HS-27A (cell line): ENCODE measurements around the gene EFTUD2.
"Not testable (repeated sequence)": the region's sequence is repeated elsewhere in the genome, so short reads cannot be mapped to it uniquely, and the experiment has no call there.

Experiments used
- DNase-seq: peaks from one replicate; pipeline ENCODE4 v3.0.0-alpha.2; 2012; ENCODE audit warnings: low read depth, missing footprints

EFTUD2 gene

GRCh38 chr17:44899074-44899782 is at the start of gene EFTUD2:
TSS of gene EFTUD2 (minus strand) at chr17:44899445. CDS start at chr17:44894521, 4,924 bp downstream.
- no peak for DNase-seq

DNA sequence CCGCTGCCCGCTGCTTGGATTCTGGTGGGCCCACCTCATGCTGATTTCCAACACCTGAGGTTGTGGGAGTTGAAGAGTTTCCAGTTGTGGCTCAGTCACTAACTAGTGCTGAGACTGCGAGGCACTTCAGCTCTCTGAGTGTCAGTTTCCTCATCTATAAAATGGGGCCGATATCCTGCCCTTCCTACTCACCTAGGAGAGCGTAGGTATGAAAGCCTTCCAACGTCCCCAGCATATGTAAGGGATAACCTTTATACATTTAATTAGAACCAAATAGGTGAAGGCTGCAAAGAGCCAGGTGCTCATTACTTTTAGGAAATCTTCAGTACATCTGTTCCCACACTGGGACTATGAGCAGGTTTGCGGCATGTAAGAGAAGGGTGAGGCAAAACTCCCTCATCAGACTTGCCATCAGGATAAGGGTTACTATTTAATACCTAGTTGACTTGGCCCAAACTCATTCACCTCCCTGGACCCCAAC is 49.1 kb upstream of the EFTUD2 start:
- no peak for DNase-seq

DNA sequence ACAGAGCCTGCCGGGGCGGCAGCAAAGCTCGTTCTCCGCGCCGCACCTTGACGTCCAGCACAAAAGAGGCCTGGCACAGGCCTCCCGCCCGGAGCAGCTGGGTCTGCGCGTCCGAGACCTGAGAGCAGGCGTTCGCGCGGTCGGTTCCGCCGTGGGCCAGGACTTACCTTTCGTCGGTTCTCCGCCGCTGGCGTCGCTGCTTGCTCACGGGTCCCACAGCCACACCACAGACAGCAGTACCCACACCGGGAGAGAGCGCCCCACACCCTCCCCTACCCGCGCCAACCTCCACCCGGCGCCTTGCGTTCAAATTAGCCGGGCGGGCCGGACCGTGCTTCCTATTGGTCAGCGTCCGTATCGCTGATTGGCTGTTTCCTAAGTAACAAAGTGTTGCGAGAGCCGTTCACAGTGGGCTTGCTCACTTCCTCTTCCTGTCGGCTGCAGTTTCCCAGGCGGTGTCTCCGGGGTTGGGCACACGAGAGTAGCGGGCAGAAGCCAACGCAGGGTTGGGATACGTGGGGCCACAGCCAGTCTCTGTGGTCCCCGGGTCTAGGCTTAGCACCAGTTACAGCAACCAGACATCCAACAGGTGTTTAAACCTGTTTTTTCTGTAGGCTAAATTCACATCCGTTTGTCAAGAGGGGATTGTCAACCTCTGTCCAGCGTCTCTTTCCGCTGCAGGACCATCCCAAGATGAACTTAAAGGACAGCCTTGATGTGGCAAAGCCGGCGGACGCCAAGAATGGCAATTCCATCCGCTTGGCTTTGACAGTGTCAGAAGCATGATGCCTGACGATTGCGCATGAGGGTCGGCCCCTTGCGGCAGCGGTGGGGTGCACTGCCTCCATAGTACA is 48.4 kb upstream of the EFTUD2 start, which contains the start of gene KIF18B:
Gene KIF18B (minus strand): TSS at position 313 of the 854 bp plus-strand sequence. CDS start 11,429 bp downstream, outside the sequence.
- peak; percentile 80 for DNase-seq

- DNase-seq = not testable (repeated sequence)
Measured at GRCh38 chr17:44945652-44946051, 46.4 kb upstream of the EFTUD2 start.

DNA sequence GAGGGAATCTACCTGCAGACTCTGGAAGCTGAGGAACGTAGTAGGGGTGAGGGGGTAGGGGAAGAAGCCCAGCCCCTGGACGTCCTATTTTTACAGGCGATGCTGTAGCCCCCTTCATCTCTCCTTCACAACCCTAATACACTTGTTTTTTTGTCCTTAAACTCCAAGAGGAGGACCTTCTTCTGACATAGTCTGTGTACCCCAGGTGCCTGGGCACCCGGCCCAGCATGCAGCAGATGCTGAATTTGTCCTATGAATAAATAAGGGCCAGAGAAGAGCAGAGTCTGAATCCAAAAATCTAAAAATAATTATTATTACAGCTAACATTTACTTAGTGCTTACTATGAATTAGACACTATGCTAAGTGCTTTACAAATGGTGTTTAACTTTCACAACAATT is 43.2 kb upstream of the EFTUD2 start:
- no peak for DNase-seq

DNA sequence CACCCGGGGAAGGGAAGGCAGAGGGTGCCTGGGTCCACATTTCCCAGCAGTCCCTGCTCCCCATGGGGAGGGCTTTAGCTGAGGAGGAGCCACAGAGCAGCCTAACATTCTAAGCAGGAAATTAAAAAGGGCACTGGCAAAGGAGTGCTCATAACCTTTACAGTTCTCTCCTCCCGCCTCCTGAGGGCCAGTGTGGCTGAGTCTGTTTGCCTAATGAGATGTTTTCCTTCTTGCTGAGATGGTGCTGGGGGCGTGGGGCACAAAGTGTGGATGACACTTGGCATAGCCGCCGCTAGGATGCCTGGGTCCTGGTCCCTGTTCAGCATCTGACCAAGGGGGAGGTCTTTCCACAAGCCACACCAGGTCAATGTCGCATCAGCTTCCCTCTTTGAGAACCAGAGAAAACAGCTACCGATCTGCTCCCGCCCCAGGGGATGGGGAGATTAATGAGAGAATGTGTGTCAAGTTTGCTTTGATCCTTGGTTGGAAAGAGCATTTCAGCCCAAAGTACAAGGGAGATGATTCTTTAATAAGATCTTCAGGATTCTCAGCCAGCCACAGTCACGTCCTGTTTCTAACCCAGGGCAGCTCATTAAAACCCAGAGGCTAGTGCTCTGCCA is 42.6 kb upstream of the EFTUD2 start:
- DNase-seq = no peak

GRCh38 chr17:44940768-44941167 is 41.5 kb upstream of the EFTUD2 start:
- no peak for DNase-seq

DNA sequence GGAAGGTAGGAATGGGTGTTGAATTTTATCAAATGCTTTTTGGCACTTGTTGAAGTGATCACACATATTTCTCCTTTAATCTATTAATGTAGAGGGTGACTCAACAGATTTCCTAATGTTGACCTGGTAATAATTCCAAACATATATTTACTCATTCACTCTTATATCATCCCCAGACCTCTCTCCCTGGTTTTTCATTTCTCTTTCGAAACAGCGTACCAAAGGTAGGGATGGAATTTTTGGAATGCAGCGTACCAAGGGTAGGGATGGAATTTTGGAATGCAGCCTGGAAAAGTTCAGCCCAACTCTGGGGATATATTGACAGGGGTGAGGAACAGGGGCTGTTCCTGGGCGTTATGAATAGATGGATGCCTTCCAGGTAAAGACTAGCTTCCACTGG is 41.1 kb upstream of the EFTUD2 start:
- no peak for DNase-seq

DNA sequence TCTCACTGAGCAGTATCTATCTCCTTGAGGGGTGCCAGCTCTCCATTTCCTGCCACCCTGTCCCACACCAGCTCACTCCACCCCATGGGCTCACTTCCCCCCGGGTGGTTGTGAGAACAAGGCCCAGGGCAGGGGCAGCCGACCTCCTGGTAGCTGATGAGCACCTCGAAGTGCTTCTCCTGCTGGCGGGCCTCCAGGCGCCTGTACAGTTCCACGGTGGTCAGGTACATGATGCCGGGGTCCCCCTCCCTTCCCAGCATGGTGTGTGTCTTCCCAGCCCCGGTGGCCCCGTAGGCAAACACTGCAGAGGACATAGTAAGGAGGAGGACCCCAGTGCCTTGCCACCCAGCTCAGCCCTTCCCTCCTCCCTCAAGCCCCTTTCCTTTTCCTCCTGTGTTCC is 35.9 kb upstream of the EFTUD2 start:
- no peak for DNase-seq

DNA sequence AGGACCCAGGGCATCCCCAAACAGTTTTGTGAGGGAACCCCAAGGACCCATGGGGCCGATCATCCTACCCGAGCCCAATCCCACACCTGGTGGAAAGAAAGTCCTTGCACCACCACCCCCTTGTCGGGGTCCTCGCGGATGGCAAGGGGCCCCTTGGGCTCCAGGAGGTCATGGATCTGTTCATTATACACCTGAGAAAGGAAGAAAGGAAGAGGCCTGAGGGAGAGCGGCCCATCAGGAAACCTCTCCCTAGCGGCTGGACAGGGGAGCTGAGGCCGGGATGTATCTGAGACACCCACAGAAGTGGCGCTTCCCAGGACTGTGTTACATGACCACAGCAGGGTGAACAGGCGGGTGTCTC is 35.5 kb upstream of the EFTUD2 start:
- DNase-seq = no peak

DNA sequence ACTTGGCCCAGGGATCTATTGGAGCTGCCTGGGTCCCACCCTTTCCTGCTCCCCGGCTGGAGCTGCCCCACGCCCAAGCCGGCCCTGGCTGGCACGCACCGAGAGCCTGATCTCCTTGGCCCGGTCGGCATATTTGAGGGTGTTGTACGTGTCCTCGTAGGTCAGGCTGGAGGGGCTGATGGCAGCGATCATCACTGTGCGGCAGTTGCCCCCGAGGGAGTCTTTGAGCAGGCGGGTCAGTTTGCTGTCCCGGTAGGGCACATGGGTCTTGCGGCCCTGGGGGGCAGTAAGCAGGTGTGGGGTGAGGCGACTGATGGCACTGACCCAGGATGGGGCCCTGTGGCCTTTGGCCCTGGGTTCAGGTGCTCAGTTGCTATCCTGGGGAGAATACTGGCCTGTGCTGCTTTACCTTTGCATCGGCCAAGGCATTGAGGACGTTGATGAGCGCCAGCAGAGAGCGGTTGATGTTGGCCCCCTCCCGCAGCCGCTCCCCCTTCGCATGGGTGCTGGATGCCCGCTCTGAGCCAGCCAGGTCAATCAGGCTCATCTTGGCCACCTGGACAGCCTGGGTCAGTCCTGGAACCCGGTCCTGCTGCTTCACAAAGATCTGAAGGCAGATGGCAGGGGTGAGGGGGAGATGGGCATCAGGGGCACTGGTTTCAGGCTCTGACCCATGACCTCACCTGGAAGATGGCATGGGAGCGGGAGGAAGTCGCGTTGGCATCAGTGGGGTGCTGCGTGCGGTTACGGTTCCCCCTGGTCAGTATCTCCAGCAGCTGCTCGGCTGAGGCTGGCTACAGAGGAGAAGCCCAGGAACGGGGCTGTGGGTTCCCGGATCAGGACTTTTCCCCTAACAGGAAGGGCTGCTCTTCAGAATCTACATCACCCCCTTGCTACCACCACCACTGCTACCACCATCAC is 34.8 kb upstream of the EFTUD2 start:
- DNase-seq = no peak

GRCh38 chr17:44932787-44933097 is 33.5 kb upstream of the EFTUD2 start:
- DNase-seq = no peak

DNA sequence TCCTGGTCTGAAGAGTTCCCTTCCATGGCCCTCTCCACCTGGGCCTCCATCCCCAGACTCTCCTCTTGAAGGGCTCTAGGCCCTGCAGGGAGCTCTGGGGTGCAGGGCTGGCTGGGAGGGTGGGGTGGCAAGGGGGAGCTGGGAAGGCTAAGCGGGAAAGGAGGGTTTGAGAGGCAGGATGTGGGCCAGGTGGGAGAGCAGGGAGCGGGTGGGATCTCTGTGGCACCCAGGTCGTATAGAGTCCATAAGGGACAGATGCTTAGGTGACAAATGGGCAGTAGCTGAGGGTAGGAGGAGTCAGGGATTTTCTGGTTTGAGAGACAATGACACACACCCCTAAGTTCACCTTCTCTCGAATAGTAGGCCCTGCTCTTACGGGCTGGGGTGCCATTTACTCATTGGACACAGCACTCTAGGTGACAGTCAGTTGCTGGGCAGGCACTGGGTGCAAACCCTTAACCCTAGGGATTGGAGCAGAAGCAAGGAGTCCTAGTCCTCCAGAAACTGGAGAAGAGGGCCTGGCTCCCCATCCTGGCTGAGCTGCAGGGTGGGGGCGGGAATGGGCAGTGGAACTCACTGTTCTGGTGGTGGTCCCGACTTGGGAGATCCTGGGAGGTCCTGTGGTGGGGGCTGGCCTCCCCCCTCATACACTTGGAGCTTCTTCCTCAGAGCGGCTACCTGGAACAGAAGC is 33.0 kb upstream of the EFTUD2 start:
- DNase-seq = no peak

DNA sequence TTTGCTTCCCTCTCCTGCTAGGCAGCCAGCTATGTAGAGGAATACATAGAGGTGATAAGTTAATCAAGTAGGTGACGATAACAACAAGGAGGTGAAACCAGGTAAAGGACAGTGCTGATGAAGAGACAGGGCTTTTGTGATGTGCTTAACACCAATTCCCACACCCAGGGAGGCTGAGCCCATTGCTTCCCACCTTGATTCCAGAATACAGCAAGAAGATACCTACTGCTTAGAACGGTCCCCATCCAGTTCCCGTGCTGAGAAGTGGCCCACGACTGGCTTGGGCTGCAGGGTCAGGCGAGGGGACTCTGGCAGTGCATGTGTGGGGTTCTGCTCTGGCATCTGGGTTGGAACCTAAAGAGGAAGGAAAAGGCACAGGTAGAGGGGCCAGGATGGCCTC is 32.1 kb upstream of the EFTUD2 start:
- DNase-seq = no peak

- no peak for DNase-seq
Measured at GRCh38 chr17:44930667-44931066, 31.4 kb upstream of the EFTUD2 start.

GRCh38 chr17:44928950-44929720 is 29.9 kb upstream of the EFTUD2 start:
- DNase-seq = no peak

GRCh38 chr17:44928136-44928535 is 28.9 kb upstream of the EFTUD2 start:
- no peak for DNase-seq

DNA sequence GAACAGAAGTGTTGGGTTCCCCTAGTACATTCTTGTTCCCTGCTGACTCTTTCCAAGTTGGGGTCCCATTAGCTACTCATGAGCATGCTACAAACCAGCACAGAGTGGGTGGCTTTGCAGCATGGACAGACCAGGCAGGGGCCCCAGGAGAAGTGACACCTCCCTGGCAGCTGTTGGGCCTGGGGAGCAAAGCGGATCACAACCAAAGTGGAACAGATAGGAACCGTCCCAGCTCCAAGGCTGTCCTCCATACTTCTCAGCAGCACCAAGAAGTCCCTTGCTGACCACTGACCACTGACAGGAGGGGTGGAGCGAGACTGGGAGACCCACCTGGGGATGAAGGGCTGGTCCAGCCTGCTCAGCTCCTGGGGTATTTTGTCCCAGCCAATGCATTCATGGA is 28.5 kb upstream of the EFTUD2 start:
- DNase-seq = no peak

DNA sequence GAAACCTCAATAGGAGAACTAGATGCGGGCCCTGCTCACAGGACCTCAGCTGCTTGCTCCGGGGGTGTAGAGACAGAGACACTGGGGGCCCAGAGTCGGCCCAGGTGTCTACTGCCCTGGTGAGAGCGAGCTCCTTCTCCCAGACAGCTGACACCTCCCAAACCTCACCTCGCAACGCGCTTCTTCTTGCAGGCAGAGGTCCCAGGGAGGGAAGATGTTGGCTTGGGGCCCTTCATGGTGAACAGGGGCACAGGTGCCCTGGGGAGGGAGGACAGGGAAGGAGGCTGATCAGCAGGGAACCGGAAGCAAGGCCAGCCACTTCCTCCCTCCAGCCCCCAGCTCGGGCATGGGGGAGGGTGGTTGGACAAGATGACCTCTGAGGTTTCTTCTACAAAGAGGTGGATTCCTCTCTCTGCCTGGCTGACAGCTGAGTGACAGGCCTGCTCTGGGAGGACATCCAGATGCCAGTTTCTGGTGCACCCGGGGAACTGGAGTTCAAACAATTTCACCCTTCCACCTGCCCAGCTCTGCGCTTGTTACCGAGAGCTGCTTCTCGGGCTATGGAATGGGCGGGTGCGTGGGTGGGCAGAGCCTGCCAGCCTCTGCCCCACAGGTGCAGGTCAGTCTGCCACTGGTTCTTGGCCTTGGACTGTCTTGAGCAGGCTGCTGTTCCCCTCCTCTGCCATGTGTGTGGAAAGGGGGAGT is 27.7 kb upstream of the EFTUD2 start:
- DNase-seq = no peak
